ENCODE measurements around the gene LBR.

DNA sequence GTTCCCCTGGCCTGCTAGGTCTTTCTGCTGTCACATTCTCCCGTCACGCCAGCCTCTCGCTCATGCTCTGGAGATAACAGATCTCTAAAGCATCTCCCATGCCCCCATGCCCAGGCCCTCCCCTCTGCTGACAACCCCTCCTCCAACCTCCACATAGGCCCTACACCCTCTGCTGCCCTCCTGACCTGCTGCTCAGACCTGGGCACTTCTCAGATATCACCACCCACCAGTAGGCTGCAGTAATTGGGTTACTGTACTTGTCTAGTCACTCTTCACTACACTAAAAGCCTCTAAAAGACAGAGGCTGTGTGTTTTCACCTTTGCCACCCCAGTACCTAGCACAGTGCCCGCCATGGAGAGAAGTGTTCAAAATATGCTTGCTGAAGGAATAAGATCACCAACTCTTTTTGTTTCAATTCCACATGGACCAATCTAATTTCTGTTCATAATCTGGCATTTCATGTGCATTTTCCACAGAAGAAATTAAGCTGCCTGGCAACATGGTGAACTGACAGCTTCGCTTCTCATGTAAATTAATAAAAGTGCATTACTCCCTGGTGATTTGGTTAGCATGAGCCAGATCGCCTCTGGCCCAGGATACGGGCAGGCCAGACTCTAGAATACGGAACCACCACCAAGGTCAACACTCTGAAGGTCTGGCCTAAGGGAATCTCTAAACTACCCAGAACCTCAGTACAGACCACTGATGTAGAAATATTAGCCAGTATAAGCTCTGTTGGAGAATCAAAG is 20.7 kb downstream of the LBR start:
- no peak for TF ChIP-seq POLR2A (IDR thresholded peaks at IDR 0.05)
- TF ChIP-seq, protein P1, sequence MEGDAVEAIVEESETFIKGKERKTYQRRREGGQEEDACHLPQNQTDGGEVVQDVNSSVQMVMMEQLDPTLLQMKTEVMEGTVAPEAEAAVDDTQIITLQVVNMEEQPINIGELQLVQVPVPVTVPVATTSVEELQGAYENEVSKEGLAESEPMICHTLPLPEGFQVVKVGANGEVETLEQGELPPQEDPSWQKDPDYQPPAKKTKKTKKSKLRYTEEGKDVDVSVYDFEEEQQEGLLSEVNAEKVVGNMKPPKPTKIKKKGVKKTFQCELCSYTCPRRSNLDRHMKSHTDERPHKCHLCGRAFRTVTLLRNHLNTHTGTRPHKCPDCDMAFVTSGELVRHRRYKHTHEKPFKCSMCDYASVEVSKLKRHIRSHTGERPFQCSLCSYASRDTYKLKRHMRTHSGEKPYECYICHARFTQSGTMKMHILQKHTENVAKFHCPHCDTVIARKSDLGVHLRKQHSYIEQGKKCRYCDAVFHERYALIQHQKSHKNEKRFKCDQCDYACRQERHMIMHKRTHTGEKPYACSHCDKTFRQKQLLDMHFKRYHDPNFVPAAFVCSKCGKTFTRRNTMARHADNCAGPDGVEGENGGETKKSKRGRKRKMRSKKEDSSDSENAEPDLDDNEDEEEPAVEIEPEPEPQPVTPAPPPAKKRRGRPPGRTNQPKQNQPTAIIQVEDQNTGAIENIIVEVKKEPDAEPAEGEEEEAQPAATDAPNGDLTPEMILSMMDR (IDR thresholded peaks at IDR 0.05) = no peak

Data from heart left ventricle (tissue), 13 donors.